Activated naive CD4-positive, alpha-beta T cell treated with anti-CD3 and anti-CD28 coated beads, Interleukin-2, amount 10 ng/mL, durations not matched to agents 7 days and 5 days (primary cell): ENCODE data around the gene UTP11.

ENCODE experiments used
- CTCF ChIA-PET: fragments of 350-600 bp; sonication (Branson Sonifier 250); formaldehyde crosslinking; loops from one replicate; lab custom pipeline; 2021; ENCODE audit warnings: antibody characterized with exemption; lab: Charles Lee
- DNase-seq: peaks from one replicate; pipeline ENCODE4 v3.0.0-alpha.2; 2020
- H3K27ac Mint-ChIP-seq: one replicate; pipeline ENCODE4 v1.8.0; 2021; ENCODE audit warnings: mild to moderate bottlenecking, moderate library complexity, mixed read lengths
- H3K27me3 Mint-ChIP-seq: one replicate; pipeline ENCODE4 v1.8.0; 2021; ENCODE audit warnings: mild to moderate bottlenecking, mixed read lengths
- H3K36me3 Mint-ChIP-seq: one replicate; pipeline ENCODE4 v1.8.0; 2021; ENCODE audit warnings: mixed read lengths
- H3K4me1 Mint-ChIP-seq: one replicate; pipeline ENCODE4 v1.8.0; 2021; ENCODE audit warnings: mixed read lengths
- H3K4me3 Mint-ChIP-seq: one replicate; pipeline ENCODE4 v1.8.0; 2021; ENCODE audit warnings: mild to moderate bottlenecking, moderate library complexity, mixed read lengths
- H3K9me3 Mint-ChIP-seq: one replicate; pipeline ENCODE4 v1.8.0; 2021; ENCODE audit warnings: mixed read lengths

Gene UTP11

DNA sequence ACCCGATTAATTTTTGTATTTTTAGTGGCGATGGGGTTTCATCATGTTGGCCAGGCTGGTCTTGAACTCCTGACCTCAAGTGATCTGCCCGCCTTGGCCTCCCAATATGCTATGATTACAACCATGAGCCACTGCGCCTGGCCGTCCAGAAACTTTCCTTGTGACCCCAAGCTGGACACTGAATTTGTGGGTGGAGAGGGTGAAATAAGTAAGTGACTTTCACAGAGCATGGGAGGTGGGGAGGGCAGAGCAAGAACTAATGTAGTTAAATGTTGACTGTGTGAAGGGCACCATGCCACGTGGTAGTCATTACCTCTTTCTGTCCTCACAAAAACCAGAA, 2.7 kb upstream of the UTP11 start:
- no peak for DNase-seq
- no peak overlapping the region for H3K4me3 Mint-ChIP-seq
- H3K27ac Mint-ChIP-seq, result peak overlapping the region; percentile 90
- H3K4me1 Mint-ChIP-seq, result peaks cover 55% of the 10 kb centered on the region
- H3K27me3 Mint-ChIP-seq, result peaks cover 9% of the 10 kb centered on the region
- CTCF ChIA-PET, result interaction anchor here (0.9 to 5.5 kb wide), 6 partner anchors 9 to 27 kb away, joined by 3 to 37 read pairs (median 6); partner anchors contain the start of gene SF3A3
- H3K9me3 Mint-ChIP-seq, result no peaks in the 10 kb centered on the region
- peaks cover 5% of the 10 kb centered on the region for H3K36me3 Mint-ChIP-seq

- Mint-ChIP-seq H3K4me1 (peaks cover 63% of the 10 kb centered on the region), H3K4me3 (peak overlapping the region; percentile 97), H3K27me3 (no peaks in the 10 kb centered on the region), H3K36me3 (peaks cover 20% of the 10 kb centered on the region), H3K27ac (peak overlapping the region; percentile 94), H3K9me3 (no peaks in the 10 kb centered on the region)
- CTCF ChIA-PET, result interaction anchor here (1.3 to 1.8 kb wide), 4 partner anchors 10 to 22 kb away, joined by 4 to 7 read pairs (median 6); no protein-coding TSS in a partner anchor
- DNase-seq, result no peak
Observed at GRCh38 chr1:38013227-38013622, 691 bp downstream of the UTP11 start.

- peaks cover 56% of the 10 kb centered on the region for H3K4me1 Mint-ChIP-seq
- H3K27me3 Mint-ChIP-seq, result no peaks in the 10 kb centered on the region
- no peaks in the 10 kb centered on the region for H3K9me3 Mint-ChIP-seq
- CTCF ChIA-PET, result interaction anchor here (1.4 to 1.8 kb wide), 3 partner anchors 9 to 24 kb away, joined by 5 to 7 read pairs (median 7); partner anchors contain the start of gene SF3A3
- H3K27ac Mint-ChIP-seq, result no peak overlapping the region
- no peak for DNase-seq
- peak overlapping the region; percentile 97 for H3K4me3 Mint-ChIP-seq
- H3K36me3 Mint-ChIP-seq, result peaks cover 29% of the 10 kb centered on the region
Observed at GRCh38 chr1:38014171-38014570, 1.6 kb downstream of the UTP11 start.

- Mint-ChIP-seq H3K27me3 (no peaks in the 10 kb centered on the region), H3K4me3 (no peak overlapping the region), H3K4me1 (peaks cover 49% of the 10 kb centered on the region), H3K27ac (no peak overlapping the region), H3K36me3 (peaks cover 32% of the 10 kb centered on the region), H3K9me3 (no peaks in the 10 kb centered on the region)
- CTCF ChIA-PET, result interaction anchor here (1.4 to 1.8 kb wide), 3 partner anchors 8 to 25 kb away, joined by 5 to 7 read pairs (median 7); partner anchors contain the start of gene SF3A3
- DNase-seq, result no peak
Observed at GRCh38 chr1:38014724-38015424, 2.3 kb downstream of the UTP11 start.

- Mint-ChIP-seq H3K9me3 (no peaks in the 10 kb centered on the region), H3K27ac (no peak overlapping the region), H3K4me1 (peaks cover 41% of the 10 kb centered on the region), H3K4me3 (no peak overlapping the region), H3K27me3 (no peaks in the 10 kb centered on the region), H3K36me3 (peaks cover 39% of the 10 kb centered on the region)
- no peak for DNase-seq
- CTCF ChIA-PET, result interaction anchor here (0.6 to 1.4 kb wide), 2 partner anchors 26 to 135 kb away, joined by 3 read pairs; partner anchors contain the start of gene SF3A3
Observed at GRCh38 chr1:38015978-38016725, 3.6 kb downstream of the UTP11 start.

DNA sequence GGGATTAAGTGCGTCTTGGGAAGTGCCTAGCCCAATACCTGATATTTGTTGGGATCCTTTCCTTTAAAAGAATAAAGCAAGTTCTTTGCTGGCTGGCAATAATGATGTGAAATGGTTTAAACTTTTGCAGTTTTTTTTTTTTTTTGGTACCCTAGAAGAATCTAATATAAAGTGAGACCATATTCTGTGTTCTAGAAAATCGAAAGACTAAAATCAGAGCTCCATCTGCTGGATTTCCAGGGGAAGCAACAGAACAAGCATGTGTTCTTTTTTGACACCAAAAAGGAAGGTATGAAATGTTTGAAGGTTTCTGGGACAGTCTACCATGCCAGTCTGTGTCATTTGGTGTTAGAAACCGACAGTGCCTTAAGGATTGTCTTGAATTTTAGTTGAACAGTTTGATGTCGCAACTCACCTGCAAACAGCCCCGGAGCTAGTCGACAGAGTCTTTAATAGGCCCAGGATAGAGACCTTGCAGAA, 6.4 kb downstream of the UTP11 start:
- H3K27ac Mint-ChIP-seq, result no peak overlapping the region
- DNase-seq, result no peak
- H3K36me3 Mint-ChIP-seq, result peaks cover 44% of the 10 kb centered on the region

DNA sequence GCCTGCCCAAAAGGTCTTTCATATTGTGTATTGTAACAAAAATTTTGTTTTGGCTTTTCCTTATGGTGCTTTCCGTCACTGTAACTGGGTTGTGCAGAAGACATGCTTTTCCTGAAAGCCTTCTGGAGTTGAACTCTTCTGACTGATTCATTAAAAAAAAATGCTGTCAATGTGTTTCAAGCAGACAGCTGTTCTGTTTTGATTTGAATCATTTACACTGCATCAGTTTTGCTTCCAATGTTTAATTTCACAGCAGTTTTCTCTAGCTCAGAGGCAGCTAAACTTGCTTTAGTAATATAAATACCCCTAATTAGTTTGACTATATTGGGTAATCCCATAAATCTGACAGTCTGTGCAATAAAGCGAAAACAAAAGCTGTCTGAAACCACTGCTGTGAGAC, 7.9 kb downstream of the UTP11 start:
- Mint-ChIP-seq H3K4me1 (peaks cover 7% of the 10 kb centered on the region), H3K27me3 (no peaks in the 10 kb centered on the region), H3K4me3 (no peak overlapping the region), H3K9me3 (no peaks in the 10 kb centered on the region), H3K36me3 (peaks cover 49% of the 10 kb centered on the region), H3K27ac (no peak overlapping the region)
- CTCF ChIA-PET, result interaction anchor here (0.7 to 3.5 kb wide), 7 partner anchors 10 to 320 kb away, joined by 3 to 15 read pairs (median 4); partner anchors contain the start of gene SF3A3
- no peak for DNase-seq

More for the DNA sequence above, 6.4 kb downstream of the UTP11 start:
- no peak overlapping the region for H3K4me3 Mint-ChIP-seq
- CTCF ChIA-PET, result interaction anchor here (0.7 to 3.5 kb wide), 8 partner anchors 10 to 130 kb away, joined by 3 to 15 read pairs (median 4); partner anchors contain the start of gene SF3A3
- no peaks in the 10 kb centered on the region for H3K27me3 Mint-ChIP-seq
- H3K9me3 Mint-ChIP-seq, result no peaks in the 10 kb centered on the region
- H3K4me1 Mint-ChIP-seq, result peaks cover 16% of the 10 kb centered on the region

DNA sequence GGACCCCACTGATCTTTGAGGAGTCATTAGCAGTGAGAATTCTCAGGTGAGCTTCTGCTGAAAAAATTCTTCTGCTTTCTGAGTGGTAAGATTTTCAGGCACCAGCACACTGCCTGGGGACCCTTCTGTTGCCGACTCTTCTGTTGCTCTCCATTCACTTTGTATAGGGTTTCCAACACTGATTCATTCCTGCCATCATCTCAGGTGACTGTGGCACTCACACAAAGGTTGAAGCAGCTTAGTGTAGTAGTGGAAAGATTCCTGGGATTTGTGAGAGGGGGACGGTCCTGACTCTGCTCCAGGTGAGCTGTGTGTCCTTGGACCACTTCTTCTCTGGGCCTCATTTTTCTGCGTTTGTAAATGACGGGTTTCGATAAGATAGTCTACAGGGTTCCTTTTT, 9.4 kb downstream of the UTP11 start:
- H3K4me1 Mint-ChIP-seq, result peaks cover 8% of the 10 kb centered on the region
- H3K36me3 Mint-ChIP-seq, result peaks cover 47% of the 10 kb centered on the region
- H3K27me3 Mint-ChIP-seq, result no peaks in the 10 kb centered on the region
- H3K4me3 Mint-ChIP-seq, result no peak overlapping the region
- no peak overlapping the region for H3K27ac Mint-ChIP-seq
- H3K9me3 Mint-ChIP-seq, result no peaks in the 10 kb centered on the region
- no peak for DNase-seq
- CTCF ChIA-PET, result interaction anchor here (1.7 to 1.8 kb wide), 2 partner anchors 20 to 32 kb away, joined by 4 to 9 read pairs; partner anchors contain the start of gene SF3A3

DNA sequence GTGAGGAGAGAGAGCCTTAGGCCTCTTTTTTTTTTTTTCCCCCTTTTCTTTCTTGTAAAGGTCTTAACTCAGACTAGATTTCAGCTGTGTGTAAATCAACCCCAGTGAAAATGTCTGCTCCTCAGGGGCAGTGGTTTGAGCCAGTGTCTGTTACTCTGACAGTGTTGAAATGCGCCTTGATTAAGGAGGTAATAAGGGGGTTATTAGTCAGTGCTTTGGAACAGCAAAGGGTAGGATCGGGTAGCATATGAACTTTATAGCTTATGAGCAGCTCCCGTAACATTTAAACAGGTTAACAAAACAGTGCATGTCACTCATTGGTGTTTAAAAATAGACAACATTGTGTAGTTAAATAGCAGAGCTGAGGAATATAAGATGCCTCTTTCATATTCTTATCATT, 10.3 kb downstream of the UTP11 start:
- Mint-ChIP-seq H3K36me3 (peaks cover 40% of the 10 kb centered on the region), H3K4me3 (no peak overlapping the region), H3K27me3 (no peaks in the 10 kb centered on the region), H3K9me3 (no peaks in the 10 kb centered on the region), H3K27ac (no peak overlapping the region), H3K4me1 (peaks cover 17% of the 10 kb centered on the region)
- DNase-seq, result no peak
- CTCF ChIA-PET, result interaction anchor here (1.3 to 1.8 kb wide), 3 partner anchors 9 to 33 kb away, joined by 4 to 9 read pairs (median 7); partner anchors contain the start of gene SF3A3

- H3K27ac Mint-ChIP-seq, result no peak overlapping the region
- no peaks in the 10 kb centered on the region for H3K9me3 Mint-ChIP-seq
- peaks cover 25% of the 10 kb centered on the region for H3K36me3 Mint-ChIP-seq
- H3K27me3 Mint-ChIP-seq, result no peaks in the 10 kb centered on the region
- H3K4me1 Mint-ChIP-seq, result peaks cover 40% of the 10 kb centered on the region
- H3K4me3 Mint-ChIP-seq, result no peak overlapping the region
- DNase-seq, result no peak
- CTCF ChIA-PET, result interaction anchor here (1.1 to 4.4 kb wide), 5 partner anchors 15 to 46 kb away, joined by 4 to 25 read pairs (median 4); no protein-coding TSS in a partner anchor
Observed at GRCh38 chr1:38025233-38025632, 12.7 kb downstream of the UTP11 start.

DNA sequence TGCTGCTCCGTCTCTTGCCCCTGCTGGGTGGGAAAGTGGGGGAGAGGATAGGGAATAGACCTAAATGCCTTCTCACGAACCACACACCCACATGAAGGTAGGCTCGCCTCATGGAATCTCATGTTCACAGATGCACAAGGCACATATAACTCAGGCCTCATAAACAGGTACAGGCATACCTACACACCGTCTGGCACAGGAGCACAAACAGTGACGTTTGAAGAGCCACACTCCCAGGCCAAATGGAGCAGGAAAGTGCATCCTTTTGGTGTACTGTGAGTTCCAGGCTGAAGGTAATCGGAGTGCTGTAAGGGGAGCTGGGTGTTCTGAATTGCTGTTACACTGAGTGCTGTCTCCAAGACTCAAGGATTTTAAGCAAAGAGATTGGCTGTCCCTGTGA, 13.1 kb downstream of the UTP11 start:
- no peak overlapping the region for H3K4me3 Mint-ChIP-seq
- no peaks in the 10 kb centered on the region for H3K9me3 Mint-ChIP-seq
- peaks cover 21% of the 10 kb centered on the region for H3K36me3 Mint-ChIP-seq
- CTCF ChIA-PET, result interaction anchor here (1.4 to 4.4 kb wide), 4 partner anchors 15 to 45 kb away, joined by 4 to 25 read pairs (median 4); no protein-coding TSS in a partner anchor
- H3K4me1 Mint-ChIP-seq, result peaks cover 44% of the 10 kb centered on the region
- no peak for DNase-seq
- no peak overlapping the region for H3K27ac Mint-ChIP-seq
- no peaks in the 10 kb centered on the region for H3K27me3 Mint-ChIP-seq

GRCh38 chr1:38026592-38027200, 14.2 kb downstream of the UTP11 start:
- DNase-seq, result peak; percentile 56
- H3K27me3 Mint-ChIP-seq, result no peaks in the 10 kb centered on the region
- H3K4me3 Mint-ChIP-seq, result no peak overlapping the region
- H3K9me3 Mint-ChIP-seq, result no peaks in the 10 kb centered on the region
- H3K4me1 Mint-ChIP-seq, result peaks cover 51% of the 10 kb centered on the region
- H3K36me3 Mint-ChIP-seq, result peaks cover 16% of the 10 kb centered on the region
- no peak overlapping the region for H3K27ac Mint-ChIP-seq
- CTCF ChIA-PET, result interaction anchor here (0.7 to 4.4 kb wide), 7 partner anchors 18 to 810 kb away, joined by 3 to 25 read pairs (median 4); no protein-coding TSS in a partner anchor
